Epithelial cell of esophagus (primary cell): Measurements from ENCODE around the gene CENPX.

Experiments used
- DNase-seq: peaks from one replicate; pipeline ENCODE4 v3.0.0; 2010; ENCODE audit warnings: low read depth
- H3K4me3 ChIP-seq: 2 replicates; pipeline ENCODE4 v1.5.1; 2011; ENCODE audit warnings: mild to moderate bottlenecking, low read length, control low read depth
- CTCF ChIP-seq: IDR thresholded peaks from 2 replicates; pipeline ENCODE4 v1.5.1; 2011; ENCODE audit warnings: low read depth, mild to moderate bottlenecking, low read length, control low read depth, inconsistent platforms; ENCODE audit not compliant: insufficient read depth; ENCODE audit errors: missing control alignments

Gene CENPX

GRCh38 chr17:82054351-82055022 lies 31.8 kb upstream of the CENPX start:
- no peak overlapping the region for H3K4me3 ChIP-seq
- DNase-seq, result no peak
- no peak for TF ChIP-seq CTCF

- no peak for TF ChIP-seq CTCF
- DNase-seq, result no peak
- H3K4me3 ChIP-seq, result no peak overlapping the region
Measured at GRCh38 chr17:82053556-82054263, 31.0 kb upstream of the CENPX start.

GRCh38 chr17:82053130-82053529 lies 30.5 kb upstream of the CENPX start:
- DNase-seq, result no peak
- no peak for TF ChIP-seq CTCF
- peak overlapping the region; percentile 79 for H3K4me3 ChIP-seq

GRCh38 chr17:82052638-82053059 lies 30.0 kb upstream of the CENPX start:
- H3K4me3 ChIP-seq, result peak overlapping the region; percentile 79
- no peak for DNase-seq
- no peak for TF ChIP-seq CTCF

- no peak for TF ChIP-seq CTCF
Measured at GRCh38 chr17:82051776-82052637, 29.3 kb upstream of the CENPX start, which contains the start of the genes GPS1 and RFNG. Gene GPS1, plus strand, starts transcription at chr17:82051898. Its CDS starts 34 bp downstream, at chr17:82051932. Gene RFNG, minus strand, starts transcription at chr17:82051811. Its CDS starts 45 bp downstream, at chr17:82051766.

GRCh38 chr17:82050761-82051641 lies 28.3 kb upstream of the CENPX start:
- H3K4me3 ChIP-seq, result peak overlapping the region; percentile 79
- no peak for TF ChIP-seq CTCF
- DNase-seq, result no peak

More at GRCh38 chr17:82051776-82052637, 29.3 kb upstream of the CENPX start, which contains the start of the genes GPS1 and RFNG:
- H3K4me3 ChIP-seq, result peak within 1 kb of the TSS; percentile 79
- peak; percentile 82 for DNase-seq
